Measurements from ENCODE around the gene KCNH4. TPM values are rescaled to one million over a fixed set of nuclear protein-coding genes. Genes with fewer than 3 reads are reported as not detected.
A peak's percentile ranks its signal among the peaks of the same experiment; 100 is the strongest.

The KCNH4 gene
- total and polyA plus RNA-seq, 2 of the 13 experiments (the other 11 are each of a cell fraction or from before 2014, with no cell fraction given): 0.01 to 0.09 TPM

DNA sequence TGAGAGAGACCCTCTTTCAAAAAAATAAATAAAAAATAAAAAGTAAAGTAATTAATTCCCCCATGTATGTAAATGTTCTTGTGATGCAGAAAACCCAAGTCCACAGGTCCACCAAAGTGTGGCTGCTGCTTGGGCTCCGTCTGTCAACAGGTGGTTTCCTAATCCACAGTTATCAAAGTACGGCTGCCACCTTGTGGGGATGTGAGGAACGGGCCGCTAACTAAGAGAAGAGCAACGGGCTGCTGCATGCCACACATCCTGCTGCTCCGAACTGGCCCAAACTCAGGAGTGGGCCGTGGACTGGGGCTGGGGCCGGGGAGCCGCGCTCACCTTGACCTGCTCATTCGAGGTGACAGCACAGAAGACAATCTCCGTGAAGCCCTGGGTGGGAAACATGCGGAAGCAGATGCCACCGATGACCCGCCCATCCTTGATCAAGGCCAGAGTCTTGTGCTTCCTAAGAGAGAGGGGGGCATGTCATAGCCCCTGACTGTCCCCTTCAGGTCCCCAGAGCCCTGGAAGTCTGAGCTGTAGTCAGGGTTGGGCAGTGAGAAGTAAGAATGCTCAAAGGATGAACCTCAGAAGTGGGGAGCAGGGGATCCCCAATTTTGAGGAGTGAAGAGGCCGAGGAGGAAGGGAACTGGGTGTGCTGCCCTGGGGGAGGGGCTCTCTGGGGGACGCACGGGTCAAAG is 64.1 kb downstream of the KCNH4 start (continued):
- TF ChIP-seq ZNF121 (CRISPR knock-in tag; IDR thresholded peaks at IDR 0.05): no peak
- TF ChIP-seq, protein P1, sequence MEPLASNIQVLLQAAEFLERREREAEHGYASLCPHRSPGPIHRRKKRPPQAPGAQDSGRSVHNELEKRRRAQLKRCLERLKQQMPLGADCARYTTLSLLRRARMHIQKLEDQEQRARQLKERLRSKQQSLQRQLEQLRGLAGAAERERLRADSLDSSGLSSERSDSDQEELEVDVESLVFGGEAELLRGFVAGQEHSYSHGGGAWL (CRISPR knock-in tag; IDR thresholded peaks at IDR 0.05): no peak
- TF ChIP-seq, protein P2, sequence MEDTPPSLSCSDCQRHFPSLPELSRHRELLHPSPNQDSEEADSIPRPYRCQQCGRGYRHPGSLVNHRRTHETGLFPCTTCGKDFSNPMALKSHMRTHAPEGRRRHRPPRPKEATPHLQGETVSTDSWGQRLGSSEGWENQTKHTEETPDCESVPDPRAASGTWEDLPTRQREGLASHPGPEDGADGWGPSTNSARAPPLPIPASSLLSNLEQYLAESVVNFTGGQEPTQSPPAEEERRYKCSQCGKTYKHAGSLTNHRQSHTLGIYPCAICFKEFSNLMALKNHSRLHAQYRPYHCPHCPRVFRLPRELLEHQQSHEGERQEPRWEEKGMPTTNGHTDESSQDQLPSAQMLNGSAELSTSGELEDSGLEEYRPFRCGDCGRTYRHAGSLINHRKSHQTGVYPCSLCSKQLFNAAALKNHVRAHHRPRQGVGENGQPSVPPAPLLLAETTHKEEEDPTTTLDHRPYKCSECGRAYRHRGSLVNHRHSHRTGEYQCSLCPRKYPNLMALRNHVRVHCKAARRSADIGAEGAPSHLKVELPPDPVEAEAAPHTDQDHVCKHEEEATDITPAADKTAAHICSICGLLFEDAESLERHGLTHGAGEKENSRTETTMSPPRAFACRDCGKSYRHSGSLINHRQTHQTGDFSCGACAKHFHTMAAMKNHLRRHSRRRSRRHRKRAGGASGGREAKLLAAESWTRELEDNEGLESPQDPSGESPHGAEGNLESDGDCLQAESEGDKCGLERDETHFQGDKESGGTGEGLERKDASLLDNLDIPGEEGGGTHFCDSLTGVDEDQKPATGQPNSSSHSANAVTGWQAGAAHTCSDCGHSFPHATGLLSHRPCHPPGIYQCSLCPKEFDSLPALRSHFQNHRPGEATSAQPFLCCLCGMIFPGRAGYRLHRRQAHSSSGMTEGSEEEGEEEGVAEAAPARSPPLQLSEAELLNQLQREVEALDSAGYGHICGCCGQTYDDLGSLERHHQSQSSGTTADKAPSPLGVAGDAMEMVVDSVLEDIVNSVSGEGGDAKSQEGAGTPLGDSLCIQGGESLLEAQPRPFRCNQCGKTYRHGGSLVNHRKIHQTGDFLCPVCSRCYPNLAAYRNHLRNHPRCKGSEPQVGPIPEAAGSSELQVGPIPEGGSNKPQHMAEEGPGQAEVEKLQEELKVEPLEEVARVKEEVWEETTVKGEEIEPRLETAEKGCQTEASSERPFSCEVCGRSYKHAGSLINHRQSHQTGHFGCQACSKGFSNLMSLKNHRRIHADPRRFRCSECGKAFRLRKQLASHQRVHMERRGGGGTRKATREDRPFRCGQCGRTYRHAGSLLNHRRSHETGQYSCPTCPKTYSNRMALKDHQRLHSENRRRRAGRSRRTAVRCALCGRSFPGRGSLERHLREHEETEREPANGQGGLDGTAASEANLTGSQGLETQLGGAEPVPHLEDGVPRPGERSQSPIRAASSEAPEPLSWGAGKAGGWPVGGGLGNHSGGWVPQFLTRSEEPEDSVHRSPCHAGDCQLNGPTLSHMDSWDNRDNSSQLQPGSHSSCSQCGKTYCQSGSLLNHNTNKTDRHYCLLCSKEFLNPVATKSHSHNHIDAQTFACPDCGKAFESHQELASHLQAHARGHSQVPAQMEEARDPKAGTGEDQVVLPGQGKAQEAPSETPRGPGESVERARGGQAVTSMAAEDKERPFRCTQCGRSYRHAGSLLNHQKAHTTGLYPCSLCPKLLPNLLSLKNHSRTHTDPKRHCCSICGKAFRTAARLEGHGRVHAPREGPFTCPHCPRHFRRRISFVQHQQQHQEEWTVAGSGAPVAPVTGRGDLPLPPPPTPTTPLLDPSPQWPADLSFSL (CRISPR knock-in tag; IDR thresholded peaks at IDR 0.05): no peak
- TF ChIP-seq HNRNPUL1 (IDR thresholded peaks at IDR 0.05; ENCODE audit: low read depth, low read length): no peak
- TF ChIP-seq, protein P3, sequence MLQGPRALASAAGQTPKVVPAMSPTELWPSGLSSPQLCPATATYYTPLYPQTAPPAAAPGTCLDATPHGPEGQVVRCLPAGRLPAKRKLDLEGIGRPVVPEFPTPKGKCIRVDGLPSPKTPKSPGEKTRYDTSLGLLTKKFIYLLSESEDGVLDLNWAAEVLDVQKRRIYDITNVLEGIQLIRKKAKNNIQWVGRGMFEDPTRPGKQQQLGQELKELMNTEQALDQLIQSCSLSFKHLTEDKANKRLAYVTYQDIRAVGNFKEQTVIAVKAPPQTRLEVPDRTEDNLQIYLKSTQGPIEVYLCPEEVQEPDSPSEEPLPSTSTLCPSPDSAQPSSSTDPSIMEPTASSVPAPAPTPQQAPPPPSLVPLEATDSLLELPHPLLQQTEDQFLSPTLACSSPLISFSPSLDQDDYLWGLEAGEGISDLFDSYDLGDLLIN (CRISPR knock-in tag; IDR thresholded peaks at IDR 0.05; ENCODE audit: borderline replicate concordance): no peak
- TF ChIP-seq, protein P4, sequence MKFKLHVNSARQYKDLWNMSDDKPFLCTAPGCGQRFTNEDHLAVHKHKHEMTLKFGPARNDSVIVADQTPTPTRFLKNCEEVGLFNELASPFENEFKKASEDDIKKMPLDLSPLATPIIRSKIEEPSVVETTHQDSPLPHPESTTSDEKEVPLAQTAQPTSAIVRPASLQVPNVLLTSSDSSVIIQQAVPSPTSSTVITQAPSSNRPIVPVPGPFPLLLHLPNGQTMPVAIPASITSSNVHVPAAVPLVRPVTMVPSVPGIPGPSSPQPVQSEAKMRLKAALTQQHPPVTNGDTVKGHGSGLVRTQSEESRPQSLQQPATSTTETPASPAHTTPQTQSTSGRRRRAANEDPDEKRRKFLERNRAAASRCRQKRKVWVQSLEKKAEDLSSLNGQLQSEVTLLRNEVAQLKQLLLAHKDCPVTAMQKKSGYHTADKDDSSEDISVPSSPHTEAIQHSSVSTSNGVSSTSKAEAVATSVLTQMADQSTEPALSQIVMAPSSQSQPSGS (CRISPR knock-in tag; IDR thresholded peaks at IDR 0.05): 0 out of 2 replicates have a peak, but pooled peaks have one; percentile 29
- no peak for TF ChIP-seq ZNF33B (CRISPR knock-in tag; IDR thresholded peaks at IDR 0.05)
- no peak for TF ChIP-seq KLF11 (CRISPR knock-in tag; IDR thresholded peaks at IDR 0.05)
- no peak for TF ChIP-seq ZNF558 (CRISPR knock-in tag; IDR thresholded peaks at IDR 0.05; ENCODE audit: borderline replicate concordance)
- 0 out of 2 replicates have a peak, but pooled peaks have one; percentile 30 for TF ChIP-seq MIER3 (CRISPR knock-in tag; IDR thresholded peaks at IDR 0.05; ENCODE audit: borderline replicate concordance)
- TF ChIP-seq NR2F6 (IDR thresholded peaks at IDR 0.05): no peak
- peak; percentile 48; the same call in 1 of the 2 replicates for TF ChIP-seq NR2F6 (CRISPR knock-in tag; IDR thresholded peaks at IDR 0.05)
- no peak for TF ChIP-seq ZNF713 (CRISPR knock-in tag; IDR thresholded peaks at IDR 0.05)
- TF ChIP-seq TSC22D2 (CRISPR knock-in tag; IDR thresholded peaks at IDR 0.05; ENCODE audit: borderline replicate concordance): no peak
- TF ChIP-seq GLI4 (CRISPR knock-in tag; IDR thresholded peaks at IDR 0.05; ENCODE audit: borderline replicate concordance): no peak
- peak; percentile 39 for TF ChIP-seq YY1 (IDR thresholded peaks at IDR 0.05; ENCODE audit: insufficient read depth, insufficient replicate concordance, low read depth, low read length)
- TF ChIP-seq, protein P5, sequence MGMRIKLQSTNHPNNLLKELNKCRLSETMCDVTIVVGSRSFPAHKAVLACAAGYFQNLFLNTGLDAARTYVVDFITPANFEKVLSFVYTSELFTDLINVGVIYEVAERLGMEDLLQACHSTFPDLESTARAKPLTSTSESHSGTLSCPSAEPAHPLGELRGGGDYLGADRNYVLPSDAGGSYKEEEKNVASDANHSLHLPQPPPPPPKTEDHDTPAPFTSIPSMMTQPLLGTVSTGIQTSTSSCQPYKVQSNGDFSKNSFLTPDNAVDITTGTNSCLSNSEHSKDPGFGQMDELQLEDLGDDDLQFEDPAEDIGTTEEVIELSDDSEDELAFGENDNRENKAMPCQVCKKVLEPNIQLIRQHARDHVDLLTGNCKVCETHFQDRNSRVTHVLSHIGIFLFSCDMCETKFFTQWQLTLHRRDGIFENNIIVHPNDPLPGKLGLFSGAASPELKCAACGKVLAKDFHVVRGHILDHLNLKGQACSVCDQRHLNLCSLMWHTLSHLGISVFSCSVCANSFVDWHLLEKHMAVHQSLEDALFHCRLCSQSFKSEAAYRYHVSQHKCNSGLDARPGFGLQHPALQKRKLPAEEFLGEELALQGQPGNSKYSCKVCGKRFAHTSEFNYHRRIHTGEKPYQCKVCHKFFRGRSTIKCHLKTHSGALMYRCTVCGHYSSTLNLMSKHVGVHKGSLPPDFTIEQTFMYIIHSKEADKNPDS (CRISPR knock-in tag; IDR thresholded peaks at IDR 0.05): no peak
- TF ChIP-seq ZNF614 (CRISPR knock-in tag; IDR thresholded peaks at IDR 0.05; ENCODE audit: borderline replicate concordance): peak; percentile 75

Data from HepG2 (cell line).